Endothelial cell of umbilical vein (primary cell): ENCODE data around the gene CEP192. TPM values are rescaled to one million over a fixed set of nuclear protein-coding genes. Genes with fewer than 3 reads are reported as not detected.
A peak's percentile ranks its signal among the peaks of the same experiment; 100 is the strongest.

Experiments used
- BruUV-seq: library from RNA; stranded (reverse); fragments of 400-500 nt; replicated peaks from 2 replicates; lab custom pipeline; 2021; lab: Mats Ljungman, UMichigan
- CTCF ChIA-PET: fragments of 300-600, 350-600 bp; sonication (Branson Sonifier 250); formaldehyde crosslinking; loops from one replicate; lab custom pipeline; 2021; ENCODE audit warnings: antibody characterized with exemption, inconsistent platforms; lab: Charles Lee
- POLR2A ChIA-PET: fragments of 300-600, 350-600 bp; sonication (Branson Sonifier 250); formaldehyde crosslinking; loops from one replicate; lab custom pipeline; 2021; ENCODE audit warnings: antibody characterized with exemption, inconsistent platforms; lab: Charles Lee
- DNase-seq: peaks from one replicate; pipeline ENCODE4 v3.0.0-alpha.2; 2011; ENCODE audit warnings: low read depth, low spot score
- FAIRE-seq: peaks from 2 replicates; lab custom pipeline; 2011; peaks lifted over from hg19 to GRCh38; lab: Jason Lieb, UNC
- H2AFZ ChIP-seq: 2 replicates; pipeline ENCODE4 v1.6.0; 2012; ENCODE audit warnings: low read depth, low read length, control low read depth, inconsistent platforms
- H3K27ac ChIP-seq: 2 replicates; pipeline ENCODE4 v1.5.1; 2011; ENCODE audit warnings: low read depth, mild to moderate bottlenecking, control low read depth, low read length, moderate library complexity; ENCODE audit not compliant: insufficient read depth
- H3K27me3 ChIP-seq, 2 experiments: 2 replicates each; pipeline versions ENCODE4 v1.6.0 to v1.6.1; 2011; ENCODE audit warnings: low read length in 2 of 2, mixed read lengths in 1 of 2; ENCODE audit not compliant: control insufficient read depth in 2 of 2, insufficient read depth in 2 of 2
- H3K36me3 ChIP-seq, 2 experiments: 2 replicates in 1 of 2; 3 replicates in 1 of 2; pipeline ENCODE4 v1.5.1; 2011; ENCODE audit warnings: low read length in 2 of 2, mild to moderate bottlenecking in 1 of 2, moderate library complexity in 1 of 2; ENCODE audit not compliant: control insufficient read depth in 2 of 2, insufficient read depth in 2 of 2; ENCODE audit errors: extremely low read depth in 1 of 2
- H3K4me1 ChIP-seq: 3 replicates; pipeline ENCODE4 v1.5.1; 2011; ENCODE audit warnings: mild to moderate bottlenecking, low read length; ENCODE audit not compliant: control insufficient read depth, insufficient read depth; ENCODE audit errors: extremely low read depth
- H3K4me2 ChIP-seq: 2 replicates; pipeline ENCODE4 v1.6.1; 2011; ENCODE audit warnings: low read length, control low read depth, mixed read lengths; ENCODE audit not compliant: insufficient read depth
- H3K4me3 ChIP-seq, 3 experiments: fragments of 200-600 bp in 1 of 3; sonication (generic), shearing (Covaris generic) in 1 of 3; replicated peaks in 1 of 3; 2 replicates each; pipeline ENCODE4 v1.5.1; 2011 to 2016; ENCODE audit warnings: control low read depth in 3 of 3, low read length in 3 of 3, mild to moderate bottlenecking in 2 of 3, inconsistent platforms in 1 of 3, low read depth in 1 of 3, moderate library complexity in 1 of 3; ENCODE audit not compliant: insufficient read depth in 1 of 3
- H3K79me2 ChIP-seq: 2 replicates; pipeline ENCODE4 v1.6.0; 2012; ENCODE audit warnings: low read length, inconsistent platforms; ENCODE audit not compliant: control insufficient read depth, insufficient read depth
- H3K9ac ChIP-seq: replicated peaks from 2 replicates; pipeline ENCODE3; 2011; ENCODE audit warnings: low read length, control low read depth; ENCODE audit not compliant: insufficient read depth; ENCODE audit errors: extremely low read depth
- H3K9me1 ChIP-seq: replicated peaks from 3 replicates; pipeline ENCODE4 v1.6.0; 2011; ENCODE audit warnings: mild to moderate bottlenecking, low read length; ENCODE audit not compliant: control insufficient read depth, insufficient read depth; ENCODE audit errors: extremely low read depth
- H3K9me3 ChIP-seq: replicated peaks from 2 replicates; pipeline ENCODE4 v1.5.1; 2012; ENCODE audit warnings: low read length, inconsistent platforms; ENCODE audit not compliant: control insufficient read depth, insufficient read depth
- H4K20me1 ChIP-seq: replicated peaks from 2 replicates; pipeline ENCODE3; 2011; ENCODE audit warnings: mild to moderate bottlenecking, low read length; ENCODE audit not compliant: control insufficient read depth, insufficient read depth; ENCODE audit errors: extremely low read depth
- EZH2 ChIP-seq: IDR thresholded peaks from 2 replicates; pipeline ENCODE4 v1.6.1; 2012; ENCODE audit warnings: borderline replicate concordance, low read depth, mild to moderate bottlenecking, moderate library complexity, low read length, inconsistent platforms; ENCODE audit not compliant: severe bottlenecking
- FOS ChIP-seq: IDR thresholded peaks from 2 replicates; pipeline ENCODE4 v1.6.1; 2011; ENCODE audit warnings: mild to moderate bottlenecking, low read length, moderate library complexity, borderline replicate concordance; ENCODE audit not compliant: insufficient read depth
- GATA2 ChIP-seq: IDR thresholded peaks from 2 replicates; pipeline ENCODE4 v1.7.0; 2011; ENCODE audit warnings: low read depth, mild to moderate bottlenecking, moderate library complexity, mixed read lengths, low read length; ENCODE audit not compliant: insufficient read length, insufficient read depth
- JUN ChIP-seq: IDR thresholded peaks from 2 replicates; pipeline ENCODE4 v1.6.1; 2011; ENCODE audit warnings: borderline replicate concordance, low read depth; ENCODE audit not compliant: insufficient read length, insufficient read depth
- MYC ChIP-seq: IDR thresholded peaks from one replicate; pipeline ENCODE4 v1.6.1; 2011; ENCODE audit warnings: mild to moderate bottlenecking, low read depth, low read length
- POLR2A ChIP-seq: IDR thresholded peaks from 2 replicates; pipeline ENCODE4 v1.6.1; 2012; ENCODE audit warnings: low read depth, mild to moderate bottlenecking, control low read depth, low read length
- POLR2AphosphoS5 ChIP-seq: IDR thresholded peaks from 2 replicates; pipeline ENCODE4 v1.6.1; 2012; ENCODE audit warnings: low read depth, mild to moderate bottlenecking, control low read depth, low read length, moderate library complexity; ENCODE audit not compliant: insufficient read depth
- dilution Hi-C: fragments of 300-500 bp; cut with MboI; formaldehyde crosslinking; loops from one replicate; pipeline ENCODE4 v1.15.0; 2019; ENCODE audit warnings: low sequenced_read_pairs; ENCODE audit not compliant: extremely low pct_ligation_motif_present
- intact Hi-C: fragments of 100-400 bp; cut with micrococcal nuclease; formaldehyde crosslinking; loops from one replicate; pipeline ENCODE4 v1.10.0; 2022
- polyA plus RNA-seq, 4 experiments: library from polyadenylated mRNA; depleted of rRNA in 3 of 4; stranded (reverse) in 3 of 4; unstranded in 1 of 4; fragments of >200 nt; gene quantifications; 2 replicates each; pipeline versions ENCODE4 v1.2.1 to v1.2.3, GENCODE V29; 2011 to 2012; ENCODE audit warnings: missing spikeins in 1 of 4
- total RNA-seq: library from RNA; stranded (reverse); gene quantifications from 2 replicates; pipeline ENCODE4 v1.2.3, GENCODE V29; 2021
- TF ChIP-seq, protein P1 (sequence below): IDR thresholded peaks from 2 replicates; pipeline ENCODE4 v1.6.1; 2011; ENCODE audit not compliant: insufficient read depth, insufficient read length
- TF ChIP-seq, protein P2 (sequence below), 2 donors: IDR thresholded peaks; 1 replicate in 1 of 2; 2 replicates in 1 of 2; pipeline ENCODE4 v1.5.1; 2011; ENCODE audit warnings: low read length in 2 of 2, mild to moderate bottlenecking in 2 of 2, moderate library complexity in 2 of 2, control low read depth in 1 of 2, inconsistent platforms in 1 of 2, low read depth in 1 of 2; ENCODE audit not compliant: insufficient read depth in 1 of 2; ENCODE audit errors: extremely low read depth in 1 of 2

Gene CEP192
- total and polyA plus RNA-seq, 2 donors (not counting 3 experiments of a cell fraction or from before 2014, with no cell fraction given) = 14.5 to 22.9 TPM

DNA sequence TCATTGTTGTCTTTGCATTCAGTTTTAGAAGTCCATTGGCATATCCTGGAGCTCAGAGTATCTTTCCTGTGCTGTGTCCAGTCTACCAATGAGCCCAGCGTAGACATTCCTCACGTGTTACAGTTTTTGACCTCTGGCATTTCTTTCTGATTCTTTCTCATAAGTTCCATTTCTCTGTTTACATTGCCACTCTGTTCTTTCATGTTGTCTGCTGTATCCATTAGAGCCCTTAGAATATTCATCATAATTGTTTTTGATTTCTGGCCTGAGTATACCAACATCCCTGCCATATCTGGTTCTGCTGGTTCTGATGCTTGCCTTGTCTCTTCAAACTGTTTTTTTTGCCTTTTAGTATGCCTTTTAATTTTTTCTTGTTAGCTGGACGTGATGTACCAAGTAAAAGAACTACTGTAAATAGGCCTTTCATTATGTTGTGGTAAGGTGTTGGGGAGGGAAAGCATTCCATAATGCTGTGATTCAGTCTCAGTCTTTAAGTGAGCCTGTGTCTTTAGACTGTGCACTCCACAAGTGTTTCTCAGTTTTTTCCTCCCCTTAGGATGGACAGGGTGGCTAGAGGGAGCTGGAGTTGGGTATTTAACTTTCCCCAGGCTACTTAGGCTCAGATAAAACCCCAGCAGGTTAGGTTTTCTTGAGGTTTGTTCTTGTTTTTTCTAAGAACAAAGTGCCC is 35.6 kb downstream of the CEP192 start:
- peaks cover 2% of the 10 kb centered on the region for H3K9me1 ChIP-seq
- no peak overlapping the region for H2AFZ ChIP-seq
- no peaks in the 10 kb centered on the region for H4K20me1 ChIP-seq
- ChIA-PET POLR2A (no interaction called here), CTCF (interaction anchor here (0.9 kb wide), 1 partner anchor 12 kb away, joined by 3 read pairs; no protein-coding TSS in a partner anchor)
- no peaks in the 10 kb centered on the region for H3K9me3 ChIP-seq
- FAIRE-seq = no peak
- peak; percentile 71 for DNase-seq
- TF ChIP-seq JUN (no peak), POLR2AphosphoS5 (no peak), EZH2 (no peak), GATA2 (no peak), MYC (no peak), POLR2A (no peak), FOS (no peak)
- TF ChIP-seq, protein P1, sequence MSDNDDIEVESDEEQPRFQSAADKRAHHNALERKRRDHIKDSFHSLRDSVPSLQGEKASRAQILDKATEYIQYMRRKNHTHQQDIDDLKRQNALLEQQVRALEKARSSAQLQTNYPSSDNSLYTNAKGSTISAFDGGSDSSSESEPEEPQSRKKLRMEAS = no peak
- TF ChIP-seq, protein P2, sequence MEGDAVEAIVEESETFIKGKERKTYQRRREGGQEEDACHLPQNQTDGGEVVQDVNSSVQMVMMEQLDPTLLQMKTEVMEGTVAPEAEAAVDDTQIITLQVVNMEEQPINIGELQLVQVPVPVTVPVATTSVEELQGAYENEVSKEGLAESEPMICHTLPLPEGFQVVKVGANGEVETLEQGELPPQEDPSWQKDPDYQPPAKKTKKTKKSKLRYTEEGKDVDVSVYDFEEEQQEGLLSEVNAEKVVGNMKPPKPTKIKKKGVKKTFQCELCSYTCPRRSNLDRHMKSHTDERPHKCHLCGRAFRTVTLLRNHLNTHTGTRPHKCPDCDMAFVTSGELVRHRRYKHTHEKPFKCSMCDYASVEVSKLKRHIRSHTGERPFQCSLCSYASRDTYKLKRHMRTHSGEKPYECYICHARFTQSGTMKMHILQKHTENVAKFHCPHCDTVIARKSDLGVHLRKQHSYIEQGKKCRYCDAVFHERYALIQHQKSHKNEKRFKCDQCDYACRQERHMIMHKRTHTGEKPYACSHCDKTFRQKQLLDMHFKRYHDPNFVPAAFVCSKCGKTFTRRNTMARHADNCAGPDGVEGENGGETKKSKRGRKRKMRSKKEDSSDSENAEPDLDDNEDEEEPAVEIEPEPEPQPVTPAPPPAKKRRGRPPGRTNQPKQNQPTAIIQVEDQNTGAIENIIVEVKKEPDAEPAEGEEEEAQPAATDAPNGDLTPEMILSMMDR (IDR thresholded peaks at IDR 0.05; ENCODE audit: extremely low read depth in 1 of 2, insufficient read depth in 1 of 2, low read depth in 1 of 2, low read length in 2 of 2) = no peak
- H3K27ac ChIP-seq = no peak overlapping the region
- peaks cover 29% of the 10 kb centered on the region for H3K79me2 ChIP-seq
- no peak overlapping the region for H3K4me3 ChIP-seq
- dilution Hi-C loops (no loop called here), intact Hi-C loops (no loop called here)
- peaks cover 5 to 8% of the 10 kb centered on the region in 2 experiments for H3K36me3 ChIP-seq
- no peaks in the 10 kb centered on the region for H3K27me3 ChIP-seq
- no TSS peak for BruUV-seq
- peaks cover 2% of the 10 kb centered on the region for H3K4me1 ChIP-seq
- H3K4me2 ChIP-seq = no peak overlapping the region
- no peak overlapping the region for H3K9ac ChIP-seq
